ENCODE data around the gene PRKN.

PRKN gene

GRCh38 chr6:161393292-161393691 is 1334.3 kb downstream of the PRKN start:
- DNase-seq (ENCODE audit: low read depth in 2 of 2) = no peak

DNA sequence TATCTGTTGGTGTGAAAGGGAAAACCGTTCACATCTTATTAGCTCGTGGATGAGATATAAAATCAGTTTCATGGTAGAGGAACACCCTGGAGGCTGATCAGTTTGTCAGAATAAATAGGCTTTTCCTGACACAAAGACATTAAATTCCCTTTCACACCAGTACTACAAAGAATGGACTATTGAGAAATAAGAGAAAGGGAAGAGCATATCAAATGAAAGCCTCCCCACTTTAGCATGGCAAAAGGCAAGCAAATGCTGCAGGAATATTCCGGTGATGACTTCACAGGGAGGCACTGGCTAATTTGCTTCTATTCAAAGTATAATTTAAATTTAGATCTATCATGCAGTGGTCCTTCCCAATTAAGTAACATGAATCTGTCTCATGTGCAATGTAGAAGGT is 1337.8 kb downstream of the PRKN start:
- no peak for DNase-seq (ENCODE audit: low read depth in 2 of 2)

DNA sequence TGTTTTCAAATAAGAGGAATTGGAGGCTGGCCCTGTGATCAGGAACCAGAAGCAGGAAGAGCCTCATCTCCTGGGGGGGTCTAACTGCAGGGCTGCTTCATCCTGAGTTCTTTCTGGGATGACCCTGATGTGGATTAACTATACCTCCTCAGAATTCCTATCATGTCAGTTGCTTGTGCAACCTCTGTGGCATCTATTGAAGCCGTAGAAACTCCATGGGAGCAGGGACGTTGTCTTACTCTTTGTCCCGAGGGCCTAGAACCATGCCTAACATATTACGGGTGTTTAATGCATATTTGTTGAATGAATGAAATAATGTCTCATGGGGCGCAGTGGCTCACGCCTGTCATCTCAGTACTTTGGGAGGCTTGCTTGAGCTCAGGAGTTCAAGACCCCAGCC is 1343.6 kb downstream of the PRKN start:
- no peak for DNase-seq (ENCODE audit: low read depth in 2 of 2)

GRCh38 chr6:161379834-161380582 is 1347.6 kb downstream of the PRKN start:
- DNase-seq (ENCODE audit: low read depth in 2 of 2) = no peak

DNA sequence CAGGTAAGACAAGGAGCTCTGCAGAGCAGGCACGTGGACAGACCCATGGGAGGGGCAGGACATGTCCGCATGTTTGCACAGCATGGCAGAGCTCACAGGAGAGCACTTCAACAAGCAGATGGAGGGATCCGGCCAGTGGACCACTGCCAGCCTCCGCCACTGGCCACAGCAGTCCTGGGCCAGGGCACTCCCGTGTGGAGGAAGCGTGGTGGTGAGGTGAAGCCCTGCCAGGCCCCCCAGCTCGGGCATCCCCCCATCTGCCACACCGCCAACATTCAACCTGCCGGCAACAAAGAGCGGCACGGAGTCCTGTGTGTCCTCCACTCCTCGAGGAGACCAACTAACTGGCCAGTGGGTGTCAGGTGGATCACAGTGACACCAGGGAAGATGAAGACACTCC is 1349.5 kb downstream of the PRKN start:
- no peak for DNase-seq (ENCODE audit: low read depth in 2 of 2)

GRCh38 chr6:161377116-161377515 is 1350.5 kb downstream of the PRKN start:
- DNase-seq (ENCODE audit: low read depth in 2 of 2) = no peak

GRCh38 chr6:161376367-161376766 is 1351.2 kb downstream of the PRKN start:
- no peak for DNase-seq (ENCODE audit: low read depth in 2 of 2)

DNA sequence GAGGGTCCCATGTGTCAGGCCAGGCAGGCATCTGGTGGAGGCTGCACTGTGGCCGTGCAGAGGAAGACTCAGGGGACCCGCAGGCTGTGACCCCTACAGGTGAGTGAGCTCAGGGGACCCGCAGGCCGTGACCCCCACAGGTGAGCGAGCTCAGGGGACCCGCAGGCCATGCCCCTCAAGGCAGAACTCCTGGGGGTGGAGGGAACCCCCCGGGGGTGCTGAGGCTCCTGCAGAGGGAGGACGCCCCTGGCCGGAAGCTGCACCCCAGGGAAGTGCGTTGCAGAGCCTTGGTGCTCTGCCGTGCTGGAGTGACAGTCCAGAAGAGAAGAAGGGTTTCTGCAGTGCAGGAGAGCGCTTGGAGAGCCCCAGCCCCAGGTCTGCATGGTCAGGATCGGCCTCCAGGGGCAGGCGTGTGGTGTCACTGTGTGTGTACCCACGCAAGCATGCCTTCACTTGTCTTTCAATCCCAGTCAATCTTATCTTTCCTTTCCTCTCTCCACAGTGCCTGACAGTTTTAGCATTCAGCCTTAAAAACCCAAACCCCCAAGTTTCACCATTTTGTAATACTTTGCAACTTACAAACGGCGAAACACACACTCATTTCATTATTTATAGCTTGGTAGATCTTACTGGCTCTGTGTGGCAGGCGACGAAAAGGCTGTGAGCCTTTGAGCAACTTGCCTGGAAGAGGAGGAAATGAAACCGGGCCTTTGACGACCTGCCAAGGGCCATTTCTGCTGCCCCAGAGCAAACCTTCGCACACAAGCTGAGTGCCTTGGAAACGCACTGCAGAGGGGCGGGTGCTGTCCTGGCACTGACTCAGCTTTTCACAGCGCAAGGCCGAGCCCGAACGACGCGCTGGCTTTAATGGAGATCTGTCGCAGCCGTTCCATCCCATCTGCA is 1352.3 kb downstream of the PRKN start:
- DNase-seq (ENCODE audit: low read depth in 2 of 2) = no peak

DNA sequence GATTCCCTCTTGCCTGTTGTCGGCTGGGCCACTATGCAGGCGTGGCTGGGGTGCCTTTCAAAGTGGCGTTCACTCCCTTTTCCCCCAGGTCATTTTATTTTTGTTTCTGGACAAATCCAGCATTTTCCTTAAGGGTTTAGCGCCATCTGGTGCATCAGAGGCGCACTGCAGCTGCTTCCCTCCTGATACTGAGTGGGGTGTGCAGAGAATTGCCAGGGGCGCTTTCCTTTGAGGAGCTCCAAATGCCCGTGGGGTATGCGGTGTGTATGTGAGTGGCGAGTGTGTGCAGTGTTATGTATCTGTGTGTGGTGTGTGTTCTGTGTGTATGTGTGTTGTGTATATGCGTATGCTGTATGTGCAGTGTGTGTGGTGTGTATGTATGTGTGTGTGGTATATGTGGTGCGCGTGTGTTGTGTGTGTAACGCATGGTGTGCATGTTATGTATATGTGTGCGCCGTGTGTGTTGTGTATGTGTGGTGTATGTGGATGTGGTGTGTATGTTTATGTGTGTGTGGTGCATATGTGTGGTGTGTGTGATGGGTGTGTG is 1353.6 kb downstream of the PRKN start:
- no peak for DNase-seq (ENCODE audit: low read depth in 2 of 2)

GRCh38 chr6:161372422-161372793 is 1355.2 kb downstream of the PRKN start:
- DNase-seq (ENCODE audit: low read depth in 2 of 2) = no peak

DNA sequence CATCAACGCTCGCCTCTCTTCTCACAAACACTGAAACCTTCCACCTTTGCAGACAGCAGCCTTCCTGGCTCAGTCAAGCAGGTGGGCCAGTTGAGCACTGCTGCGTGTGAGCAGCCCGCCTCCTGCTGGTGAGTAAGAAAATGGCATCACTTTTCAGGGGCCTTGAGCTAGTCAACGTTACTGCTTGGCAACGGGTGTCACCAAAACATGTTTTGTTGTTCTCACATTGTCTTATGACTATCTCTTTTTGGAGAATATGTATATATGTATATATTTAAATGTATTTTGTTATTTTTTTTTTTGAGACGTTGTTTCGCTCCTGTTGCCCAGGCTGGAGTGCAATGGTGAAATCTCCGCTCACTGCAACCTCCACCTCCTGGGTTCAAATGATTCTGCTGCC is 1356.7 kb downstream of the PRKN start:
- DNase-seq (ENCODE audit: low read depth in 2 of 2) = no peak

DNA sequence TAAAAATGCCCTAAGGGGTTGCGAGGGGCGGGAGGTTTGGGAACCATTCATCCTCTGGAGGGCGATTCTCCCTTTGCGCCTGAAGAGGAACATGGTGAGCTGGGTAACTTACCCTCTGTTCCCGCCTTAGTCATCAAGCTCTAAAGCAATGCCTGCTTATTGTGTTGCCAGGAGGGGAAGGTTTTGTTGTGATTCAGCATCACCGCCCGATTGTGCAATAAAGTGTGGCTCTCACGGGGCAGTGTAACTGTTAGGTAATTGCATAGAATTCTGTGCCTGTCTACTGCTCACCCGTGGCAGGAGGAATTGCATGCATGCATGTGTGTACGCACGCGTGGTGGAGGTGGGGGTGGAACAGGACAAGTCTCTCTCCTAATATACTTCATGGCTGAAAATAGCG is 1358.2 kb downstream of the PRKN start:
- peak in 1 of 2 experiments; percentile 35 for DNase-seq (ENCODE audit: low read depth in 2 of 2)

- no peak for DNase-seq (ENCODE audit: low read depth in 2 of 2)
Measured at GRCh38 chr6:161368514-161368913, 1359.1 kb downstream of the PRKN start.

GRCh38 chr6:161367472-161367871 is 1360.1 kb downstream of the PRKN start:
- DNase-seq (ENCODE audit: low read depth in 2 of 2) = no peak

GRCh38 chr6:161366301-161366923 is 1361.2 kb downstream of the PRKN start:
- DNase-seq (ENCODE audit: low read depth in 2 of 2) = no peak

DNA sequence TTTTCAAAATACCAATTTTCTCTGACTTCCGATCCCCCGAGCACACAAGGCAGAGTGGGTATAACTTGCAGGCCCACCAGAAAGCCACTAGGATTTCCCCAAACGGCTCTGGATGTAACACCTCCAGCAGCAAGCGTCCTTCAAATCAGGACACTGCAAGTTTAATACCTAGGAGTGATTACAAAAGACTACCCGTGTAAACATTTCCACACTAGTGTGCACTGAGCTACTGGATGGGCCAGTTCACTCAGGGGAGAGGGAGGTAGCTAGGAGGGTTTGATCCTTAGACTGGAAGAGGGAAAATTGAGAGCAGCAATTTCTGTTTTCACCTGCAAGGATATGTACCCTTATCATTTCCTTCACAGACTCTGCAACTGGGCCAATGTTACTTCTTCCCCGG is 1361.9 kb downstream of the PRKN start:
- DNase-seq (ENCODE audit: low read depth in 2 of 2) = no peak

GRCh38 chr6:161363286-161363685 is 1364.3 kb downstream of the PRKN start:
- DNase-seq (ENCODE audit: low read depth in 2 of 2) = no peak

DNA sequence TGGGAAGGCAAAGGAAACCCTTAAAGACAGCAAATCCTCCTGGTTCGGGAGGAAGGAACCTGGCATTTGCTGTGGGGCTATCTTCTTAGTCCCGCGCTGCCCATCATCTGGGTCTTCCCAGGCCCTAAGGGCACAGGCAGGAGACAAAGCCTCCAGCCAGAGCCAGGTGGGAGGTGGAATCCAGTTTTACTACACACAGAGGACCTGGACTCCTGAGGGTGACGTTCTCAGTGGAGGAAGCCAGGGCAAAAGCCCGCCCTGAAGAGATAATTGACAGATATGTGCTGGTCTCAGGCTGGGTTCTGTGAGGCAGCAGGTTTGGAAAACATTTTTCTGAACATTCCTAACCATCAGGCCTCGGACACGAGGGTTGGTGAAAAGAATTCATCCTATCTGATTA is 1365.3 kb downstream of the PRKN start:
- no peak for DNase-seq (ENCODE audit: low read depth in 2 of 2)

GRCh38 chr6:161361529-161361928 is 1366.0 kb downstream of the PRKN start:
- no peak for DNase-seq (ENCODE audit: low read depth in 2 of 2)

GRCh38 chr6:161360520-161360919 is 1367.0 kb downstream of the PRKN start:
- no peak for DNase-seq (ENCODE audit: low read depth in 2 of 2)

DNA sequence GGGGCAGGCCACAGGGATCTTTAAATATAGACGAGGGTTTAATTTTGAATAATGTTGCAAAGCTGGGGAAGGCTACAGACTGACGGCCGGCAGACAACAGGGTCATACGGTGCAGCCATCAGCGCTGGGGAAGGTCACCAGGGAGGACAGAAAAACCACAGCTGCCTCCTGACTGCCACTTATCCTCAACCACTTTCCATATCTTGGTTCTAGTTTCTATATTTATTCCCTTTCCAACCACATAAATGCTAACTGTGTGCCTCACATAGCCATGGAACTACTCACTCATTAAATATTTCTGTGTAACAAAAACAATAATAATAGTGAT is 1368.0 kb downstream of the PRKN start:
- no peak for DNase-seq (ENCODE audit: low read depth in 2 of 2)

DNA sequence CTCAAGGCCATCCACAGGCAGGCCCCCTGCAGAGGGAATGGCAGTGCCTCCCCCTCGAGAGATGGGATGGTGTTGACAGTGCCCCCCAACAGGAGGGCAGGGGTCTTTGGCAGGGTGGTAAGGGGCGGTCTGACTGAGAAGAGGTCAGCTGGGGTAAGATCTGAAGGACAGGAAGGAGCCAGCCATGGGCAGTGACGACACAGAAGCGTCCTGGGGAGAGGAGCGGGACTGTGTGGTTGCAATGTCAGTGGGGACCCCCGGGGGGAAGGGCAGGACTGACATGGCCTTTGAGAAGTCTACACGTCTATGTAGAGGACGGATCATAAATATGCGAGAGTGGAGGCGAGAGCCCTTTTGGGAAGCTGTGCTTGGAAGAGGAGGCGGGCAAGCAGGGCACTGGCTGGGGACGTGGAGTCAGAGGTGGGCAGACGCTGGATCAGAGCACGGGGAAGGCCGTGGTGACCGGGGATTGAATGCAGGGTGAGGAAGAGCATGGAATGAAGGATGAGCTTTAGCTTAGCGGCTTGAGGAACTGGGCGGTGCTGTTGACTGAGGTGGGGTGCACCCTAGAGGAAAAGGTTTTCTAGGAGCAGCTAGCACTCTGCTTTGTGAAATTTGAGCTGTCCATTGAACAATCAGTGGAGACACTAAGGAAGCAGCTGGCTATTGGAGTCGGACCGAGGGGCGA is 1371.3 kb downstream of the PRKN start:
- DNase-seq (ENCODE audit: low read depth in 2 of 2) = no peak
